ENCODE results near the gene TGOLN2. TPM values are rescaled to one million over a fixed set of nuclear protein-coding genes. Genes with fewer than 3 reads are reported as not detected.

TGOLN2 gene
- total and polyA plus RNA-seq, 10 of the 15 experiments (the other 5 are each of a cell fraction or from before 2014, with no cell fraction given) = 13.8 to 92.3 (median 49.4) TPM

DNA sequence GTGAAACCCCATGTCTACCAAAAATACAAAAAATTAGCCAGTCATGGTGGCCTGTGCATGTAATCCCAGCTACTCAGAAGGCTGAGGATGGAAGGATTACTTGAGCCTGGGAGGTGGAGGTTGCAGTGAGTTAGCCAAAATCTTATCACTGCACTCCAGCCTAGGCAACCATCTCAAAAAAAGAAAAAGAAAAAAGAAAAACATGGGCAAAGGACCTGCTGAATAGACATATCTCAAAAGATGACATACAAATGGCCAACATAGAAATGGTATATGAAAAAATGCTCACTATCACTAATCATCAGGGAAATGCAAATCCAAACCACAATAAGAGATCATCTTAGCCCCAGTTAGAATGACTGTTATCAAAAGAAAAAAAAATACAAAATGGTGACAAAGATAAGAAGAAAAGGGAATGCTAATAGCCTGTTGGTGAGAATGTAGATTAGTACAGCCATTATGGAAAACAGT, 1.4 kb upstream of the TGOLN2 start:
- Histone ChIP-seq H3K9ac (ENCODE audit: control insufficient read depth, insufficient read depth, low read length) (no peak overlapping the region), H3K36me3 (ENCODE audit: control insufficient read depth in 2 of 2, insufficient read depth in 2 of 2, low read length in 1 of 2) (peaks cover 3 to 8% of the 10 kb centered on the region in 2 experiments), H3K79me2 (ENCODE audit: control insufficient read depth, insufficient read depth, low read length) (peaks cover 41% of the 10 kb centered on the region), H3K4me2 (ENCODE audit: control insufficient read depth, insufficient read depth) (peak overlapping the region; percentile 95; the same call in 1 of the 2 replicates), H4K20me1 (ENCODE audit: control insufficient read depth, insufficient read depth) (peaks cover 4% of the 10 kb centered on the region; the same call in 1 of the 2 replicates), H3K9me3 (replicated peaks; ENCODE audit: control insufficient read depth, insufficient read depth, low read length) (no peaks in the 10 kb centered on the region), H3K27me3 (replicated peaks in 1 of 2; ENCODE audit: control insufficient read depth in 2 of 2, insufficient read depth in 2 of 2, low read length in 1 of 2) (no peaks in the 10 kb centered on the region), H3K27ac (ENCODE audit: control insufficient read depth, insufficient read depth) (no peak overlapping the region), H3K4me3 (no peak overlapping the region), H3K4me1 (ENCODE audit: control insufficient read depth, insufficient read depth, low read length) (peaks cover 20% of the 10 kb centered on the region), H2AFZ (ENCODE audit: control insufficient read depth, low read depth, low read length) (no peak overlapping the region)
- intact Hi-C loops (cut with micrococcal nuclease; ENCODE audit: unreplicated experiment) = loop anchor here (5.0 kb wide), 1 partner anchor 223 kb away; no protein-coding TSS in a partner anchor
- ATAC-seq (no peak), DNase-seq (ENCODE audit: low read depth, low spot score) (no peak), FAIRE-seq (no peak)
- in situ Hi-C loops (cut with MboI) = no loop called here
- POLR2A ChIA-PET = interaction anchor here (3.5 kb wide), 1 partner anchor 26 kb away, joined by 20 read pairs; the partner anchor contains the start of genes ELMOD3 and RETSAT
- CTCF ChIA-PET = no interaction called here
- no TSS peak for BruUV-seq (replicated peaks)
- SMC1A ChIA-PET (ENCODE audit: uncharacterized antibody, unreplicated experiment) = no interaction called here
- RAD21 ChIA-PET (ENCODE audit: unreplicated experiment) = no interaction called here
- TF ChIP-seq ZNF207 (IDR thresholded peaks at IDR 0.05; ENCODE audit: borderline replicate concordance) (no peak), BRCA1 (IDR thresholded peaks at IDR 0.05; ENCODE audit: low read depth, low read length) (no peak), ZBED1 (IDR thresholded peaks at IDR 0.05; ENCODE audit: borderline replicate concordance) (no peak), ZNF622 (IDR thresholded peaks at IDR 0.05) (no peak)

- RAD21 ChIA-PET (ENCODE audit: unreplicated experiment) = interaction anchor here (0.8 to 2.4 kb wide), 10 partner anchors 11 to 383 kb away, joined by 3 to 6 read pairs (median 4); partner anchors contain the start of genes ELMOD3, MAT2A, RETSAT and RNF181
- peaks cover 8% of the 10 kb centered on the region for H4K20me1 ChIP-seq (ENCODE audit: control insufficient read depth, insufficient read depth)
- peak overlapping the region; percentile 86 for H3K4me2 ChIP-seq (ENCODE audit: control insufficient read depth, insufficient read depth)
- H3K27me3 ChIP-seq (replicated peaks in 1 of 2; ENCODE audit: control insufficient read depth in 2 of 2, insufficient read depth in 2 of 2, low read length in 1 of 2) = no peaks in the 10 kb centered on the region
- SMC1A ChIA-PET (ENCODE audit: uncharacterized antibody, unreplicated experiment) = interaction anchor here (1.4 to 2.2 kb wide), 4 partner anchors 17 to 30 kb away, joined by 3 to 6 read pairs (median 4); partner anchors contain the start of genes ELMOD3 and RETSAT
- in situ Hi-C loops (cut with MboI) (no loop called here), intact Hi-C loops (cut with micrococcal nuclease; ENCODE audit: unreplicated experiment) (loop anchor here (5.0 kb wide), 1 partner anchor 225 kb away; no protein-coding TSS in a partner anchor)
- peak overlapping the region; percentile 99 for H3K27ac ChIP-seq (ENCODE audit: control insufficient read depth, insufficient read depth)
- no peaks in the 10 kb centered on the region for H3K9me3 ChIP-seq (replicated peaks; ENCODE audit: control insufficient read depth, insufficient read depth, low read length)
- H3K79me2 ChIP-seq (ENCODE audit: control insufficient read depth, insufficient read depth, low read length) = peaks cover 59% of the 10 kb centered on the region
- BruUV-seq (replicated peaks) = TSS peak; percentile 69
- H3K4me3 ChIP-seq = peak overlapping the region; percentile 98
- H3K9ac ChIP-seq (ENCODE audit: control insufficient read depth, insufficient read depth, low read length) = peak overlapping the region; percentile 97
- POLR2A ChIA-PET = interaction anchor here (0.6 to 3.5 kb wide), 12 partner anchors 9 to 877 kb away, joined by 3 to 20 read pairs (median 4); partner anchors contain the start of genes ELMOD3, MAT2A and RETSAT
- 2% methylated on average over 35 of the region's 41 CpGs for WGBS (ENCODE audit: insufficient coverage, insufficient replicate concordance, low lambda C conversion rate, missing lambda C conversion rate)
- H3K36me3 ChIP-seq (ENCODE audit: control insufficient read depth in 2 of 2, insufficient read depth in 2 of 2, low read length in 1 of 2) = peaks cover 7 to 21% of the 10 kb centered on the region in 2 experiments
- no peak for DNase-seq (ENCODE audit: low read depth, low spot score)
- CTCF ChIA-PET = interaction anchor here (1.2 to 2.7 kb wide), 4 partner anchors 27 to 225 kb away, joined by 3 to 17 read pairs (median 5); partner anchors contain the start of genes ELMOD3 and RETSAT
- peak overlapping the region; percentile 92 for H2AFZ ChIP-seq (ENCODE audit: control insufficient read depth, low read depth, low read length)
- peak; percentile 70 for ATAC-seq
- peaks cover 20% of the 10 kb centered on the region for H3K4me1 ChIP-seq (ENCODE audit: control insufficient read depth, insufficient read depth, low read length)
- FAIRE-seq = no peak
- TF ChIP-seq EED (IDR thresholded peaks at IDR 0.05; ENCODE audit: low read depth) (no peak), SRF (IDR thresholded peaks at IDR 0.05; ENCODE audit: low read depth in 2 of 2, low read length in 2 of 2) (peak in 1 of 2 experiments; percentile 68; a peak in 1 of 4 replicates), TAF1 (IDR thresholded peaks at IDR 0.05; ENCODE audit: borderline replicate concordance, low read depth, low read length) (no peak), RUNX3 (IDR thresholded peaks at IDR 0.05; ENCODE audit: low read length) (0 out of 2 replicates have a peak, but pooled peaks have one; percentile 7), CTCF (IDR thresholded peaks at IDR 0.05 in 2 of 3, conservative IDR thresholded peaks at IDR 0.05 in 1 of 3; ENCODE audit: control insufficient read depth in 2 of 3, extremely low read depth in 1 of 3, insufficient read depth in 1 of 3, low read depth in 3 of 3, low read length in 3 of 3) (no peak), SMC3 (IDR thresholded peaks at IDR 0.05; ENCODE audit: borderline replicate concordance, low read length) (no peak), JUND (IDR thresholded peaks at IDR 0.05; ENCODE audit: low read depth, low read length) (no peak), ESRRA (IDR thresholded peaks at IDR 0.05; ENCODE audit: low read length) (no peak), HDAC2 (IDR thresholded peaks at IDR 0.05) (no peak)
- TF ChIP-seq, protein P1, sequence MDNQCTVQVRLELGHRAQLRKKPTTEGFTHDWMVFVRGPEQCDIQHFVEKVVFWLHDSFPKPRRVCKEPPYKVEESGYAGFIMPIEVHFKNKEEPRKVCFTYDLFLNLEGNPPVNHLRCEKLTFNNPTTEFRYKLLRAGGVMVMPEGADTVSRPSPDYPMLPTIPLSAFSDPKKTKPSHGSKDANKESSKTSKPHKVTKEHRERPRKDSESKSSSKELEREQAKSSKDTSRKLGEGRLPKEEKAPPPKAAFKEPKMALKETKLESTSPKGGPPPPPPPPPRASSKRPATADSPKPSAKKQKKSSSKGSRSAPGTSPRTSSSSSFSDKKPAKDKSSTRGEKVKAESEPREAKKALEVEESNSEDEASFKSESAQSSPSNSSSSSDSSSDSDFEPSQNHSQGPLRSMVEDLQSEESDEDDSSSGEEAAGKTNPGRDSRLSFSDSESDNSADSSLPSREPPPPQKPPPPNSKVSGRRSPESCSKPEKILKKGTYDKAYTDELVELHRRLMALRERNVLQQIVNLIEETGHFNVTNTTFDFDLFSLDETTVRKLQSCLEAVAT (IDR thresholded peaks at IDR 0.05) = peak; percentile 99
These were observed 498 bp downstream of the TGOLN2 start for GRCh38 chr2:85327160-85327821.
